Loucy (cell line): Measurements from ENCODE around the gene SYNE3.

Experiments
- EZH2phosphoT487 ChIP-seq: fragments of 200-600 bp; IDR thresholded peaks from 2 replicates; pipeline ENCODE4 v1.6.1; 2018; ENCODE audit warnings: antibody characterized with exemption, mild to moderate bottlenecking, moderate library complexity, borderline replicate concordance
- TF ChIP-seq, protein P1 (sequence below): fragments of 200-600 bp; sonication (generic); conservative IDR thresholded peaks from 2 replicates; pipeline ENCODE4 v1.5.1; 2014; ENCODE audit warnings: mild to moderate bottlenecking, antibody characterized with exemption, low read length

DNA sequence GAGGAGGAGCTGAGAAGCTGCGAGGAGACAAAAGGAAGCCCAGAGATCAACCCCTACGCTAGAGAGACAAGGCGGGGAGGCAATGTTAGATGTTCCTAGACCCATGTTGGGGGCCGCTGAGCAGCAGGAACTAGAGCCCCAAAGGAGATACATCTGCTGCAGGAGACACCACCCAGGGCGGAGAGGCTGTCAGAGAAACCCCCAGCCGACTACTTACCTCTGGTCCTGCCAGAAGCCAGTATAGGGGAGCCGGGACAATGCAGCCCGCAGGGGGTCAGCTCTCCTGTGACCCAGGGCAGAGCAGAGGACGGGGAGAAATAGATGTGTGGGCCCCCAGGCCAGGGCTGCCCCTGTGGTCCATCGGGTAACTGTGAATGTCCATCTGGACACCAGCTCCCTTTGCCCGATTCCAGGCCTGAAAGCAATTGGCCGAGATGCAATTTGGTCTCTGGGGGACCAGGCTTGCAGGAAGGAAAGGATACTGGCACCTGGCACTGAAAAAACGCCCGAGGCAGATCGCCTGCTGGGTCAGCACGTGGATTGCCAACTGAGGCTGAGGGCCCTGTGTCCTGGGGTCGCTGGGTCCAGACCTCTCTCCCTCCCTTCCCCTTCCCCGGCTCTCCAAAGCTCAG is 34.9 kb downstream of the SYNE3 start:
- TF ChIP-seq, protein P1, sequence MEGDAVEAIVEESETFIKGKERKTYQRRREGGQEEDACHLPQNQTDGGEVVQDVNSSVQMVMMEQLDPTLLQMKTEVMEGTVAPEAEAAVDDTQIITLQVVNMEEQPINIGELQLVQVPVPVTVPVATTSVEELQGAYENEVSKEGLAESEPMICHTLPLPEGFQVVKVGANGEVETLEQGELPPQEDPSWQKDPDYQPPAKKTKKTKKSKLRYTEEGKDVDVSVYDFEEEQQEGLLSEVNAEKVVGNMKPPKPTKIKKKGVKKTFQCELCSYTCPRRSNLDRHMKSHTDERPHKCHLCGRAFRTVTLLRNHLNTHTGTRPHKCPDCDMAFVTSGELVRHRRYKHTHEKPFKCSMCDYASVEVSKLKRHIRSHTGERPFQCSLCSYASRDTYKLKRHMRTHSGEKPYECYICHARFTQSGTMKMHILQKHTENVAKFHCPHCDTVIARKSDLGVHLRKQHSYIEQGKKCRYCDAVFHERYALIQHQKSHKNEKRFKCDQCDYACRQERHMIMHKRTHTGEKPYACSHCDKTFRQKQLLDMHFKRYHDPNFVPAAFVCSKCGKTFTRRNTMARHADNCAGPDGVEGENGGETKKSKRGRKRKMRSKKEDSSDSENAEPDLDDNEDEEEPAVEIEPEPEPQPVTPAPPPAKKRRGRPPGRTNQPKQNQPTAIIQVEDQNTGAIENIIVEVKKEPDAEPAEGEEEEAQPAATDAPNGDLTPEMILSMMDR = no peak
- no peak for TF ChIP-seq EZH2phosphoT487
